Stimulated activated CD4-positive, alpha-beta T cell treated with anti-CD3 and anti-CD28 coated beads, Interleukin-12 subunit alpha, Interleukin-12 subunit beta, amount 100 ng/mL, for 4 hours (primary cell): ENCODE measurements around the gene AIRE.

Experiments used
- DNase-seq: peaks from one replicate; pipeline ENCODE4 v3.0.0-alpha.2; 2020

The AIRE gene

GRCh38 chr21:44305691-44306090 is 20.0 kb downstream of the AIRE start:
- no peak for DNase-seq

- no peak for DNase-seq
Measured at GRCh38 chr21:44306936-44307704, 21.4 kb downstream of the AIRE start.

GRCh38 chr21:44310628-44311507 is 25.2 kb downstream of the AIRE start:
- DNase-seq, result no peak

- no peak for DNase-seq
Measured at GRCh38 chr21:44312089-44312488, 26.4 kb downstream of the AIRE start.

- no peak for DNase-seq
Measured at GRCh38 chr21:44312716-44313115, 27.0 kb downstream of the AIRE start.

- DNase-seq, result no peak
Measured at GRCh38 chr21:44313451-44313850, 27.8 kb downstream of the AIRE start.

GRCh38 chr21:44314128-44314527 is 28.5 kb downstream of the AIRE start:
- no peak for DNase-seq

- no peak for DNase-seq
Measured at GRCh38 chr21:44314561-44314960, 28.9 kb downstream of the AIRE start.

- no peak for DNase-seq
Measured at GRCh38 chr21:44315691-44316203, 30.1 kb downstream of the AIRE start.

GRCh38 chr21:44316277-44316900 is 30.7 kb downstream of the AIRE start:
- no peak for DNase-seq

- DNase-seq, result no peak
Measured at GRCh38 chr21:44317241-44317782, 31.6 kb downstream of the AIRE start.

GRCh38 chr21:44317871-44318270 is 32.2 kb downstream of the AIRE start:
- DNase-seq, result no peak

- DNase-seq, result no peak
Measured at GRCh38 chr21:44318489-44319285, 33.0 kb downstream of the AIRE start.

GRCh38 chr21:44319407-44320065 is 33.9 kb downstream of the AIRE start:
- no peak for DNase-seq

- DNase-seq, result no peak
Measured at GRCh38 chr21:44320847-44321246, 35.2 kb downstream of the AIRE start.

- DNase-seq, result no peak
Measured at GRCh38 chr21:44321846-44322450, 36.3 kb downstream of the AIRE start.

- DNase-seq, result no peak
Measured at GRCh38 chr21:44322621-44323325, 37.1 kb downstream of the AIRE start.

GRCh38 chr21:44323591-44323990 is 37.9 kb downstream of the AIRE start:
- no peak for DNase-seq

- no peak for DNase-seq
Measured at GRCh38 chr21:44324106-44324853, 38.6 kb downstream of the AIRE start.

- DNase-seq, result no peak
Measured at GRCh38 chr21:44324854-44325107, 39.1 kb downstream of the AIRE start.
